HS-27A (cell line): ENCODE measurements around the gene NOP10.
"Not testable (repeated sequence)": the region's sequence is repeated elsewhere in the genome, so short reads cannot be mapped to it uniquely, and the experiment has no call there.

ENCODE experiments used
- DNase-seq: peaks from one replicate; pipeline ENCODE4 v3.0.0-alpha.2; 2012; ENCODE audit warnings: low read depth, missing footprints

NOP10 gene

GRCh38 chr15:34358367-34358766, 15.4 kb upstream of the NOP10 start:
- no peak for DNase-seq

GRCh38 chr15:34357653-34358052, 14.7 kb upstream of the NOP10 start:
- DNase-seq, result no peak

GRCh38 chr15:34355241-34355640, 12.3 kb upstream of the NOP10 start:
- DNase-seq, result no peak

GRCh38 chr15:34354286-34354685, 11.3 kb upstream of the NOP10 start:
- no peak for DNase-seq

- DNase-seq, result no peak
These were observed 10.7 kb upstream of the NOP10 start for GRCh38 chr15:34353627-34354026.

- DNase-seq, result not testable (repeated sequence)
These were observed 10.1 kb upstream of the NOP10 start for GRCh38 chr15:34352996-34353395.

- DNase-seq, result no peak
These were observed 6.8 kb upstream of the NOP10 start for GRCh38 chr15:34349769-34350168.

GRCh38 chr15:34348735-34349300, 5.9 kb upstream of the NOP10 start:
- DNase-seq, result no peak

- DNase-seq, result no peak
These were observed 5.2 kb upstream of the NOP10 start for GRCh38 chr15:34347951-34348638.

GRCh38 chr15:34342213-34342736, 661 bp downstream of the NOP10 start:
- not testable (repeated sequence) for DNase-seq

GRCh38 chr15:34341381-34342212, 1.3 kb downstream of the NOP10 start:
- no peak for DNase-seq

GRCh38 chr15:34339946-34340345, 3.0 kb downstream of the NOP10 start:
- DNase-seq, result no peak

- no peak for DNase-seq
These were observed 4.6 kb downstream of the NOP10 start for GRCh38 chr15:34338347-34338746.

GRCh38 chr15:34337557-34338306, 5.2 kb downstream of the NOP10 start, which contains the start of gene SLC12A6:
TSS of gene SLC12A6 (minus strand) at chr15:34337781. CDS start at chr15:34336680, 1,101 bp downstream.
- DNase-seq, result peak; percentile 86

- no peak for DNase-seq
These were observed 5.9 kb downstream of the NOP10 start for GRCh38 chr15:34336991-34337556.

- DNase-seq, result no peak
These were observed 6.5 kb downstream of the NOP10 start for GRCh38 chr15:34336231-34336990.

GRCh38 chr15:34335176-34336032, 7.5 kb downstream of the NOP10 start:
- no peak for DNase-seq

GRCh38 chr15:34334672-34335071, 8.3 kb downstream of the NOP10 start:
- DNase-seq, result no peak

- DNase-seq, result no peak
These were observed 10.3 kb downstream of the NOP10 start for GRCh38 chr15:34332553-34333120.

GRCh38 chr15:34331809-34332208, 11.1 kb downstream of the NOP10 start:
- no peak for DNase-seq
